Uterus (tissue), 2 donors: ENCODE results near the gene WDTC1.

Experiments used
- POLR2A ChIP-seq, 2 donors: fragments of 450-650 bp; IDR thresholded peaks; one replicate each; pipeline ENCODE4 v1.6.1; 2016; ENCODE audit warnings: antibody characterized with exemption in 2 of 2, mild to moderate bottlenecking in 1 of 2, moderate library complexity in 1 of 2
- TF ChIP-seq, protein P1 (sequence below), 4 experiments: fragments of 200-600 bp in 2 of 4; fragments of 450-650 bp in 2 of 4; sonication (generic) in 2 of 4; IDR thresholded peaks; one replicate each; pipeline ENCODE4 v1.5.1; 2016 to 2019; ENCODE audit warnings: antibody characterized with exemption in 4 of 4, mild to moderate bottlenecking in 2 of 4, moderate library complexity in 1 of 4

DNA sequence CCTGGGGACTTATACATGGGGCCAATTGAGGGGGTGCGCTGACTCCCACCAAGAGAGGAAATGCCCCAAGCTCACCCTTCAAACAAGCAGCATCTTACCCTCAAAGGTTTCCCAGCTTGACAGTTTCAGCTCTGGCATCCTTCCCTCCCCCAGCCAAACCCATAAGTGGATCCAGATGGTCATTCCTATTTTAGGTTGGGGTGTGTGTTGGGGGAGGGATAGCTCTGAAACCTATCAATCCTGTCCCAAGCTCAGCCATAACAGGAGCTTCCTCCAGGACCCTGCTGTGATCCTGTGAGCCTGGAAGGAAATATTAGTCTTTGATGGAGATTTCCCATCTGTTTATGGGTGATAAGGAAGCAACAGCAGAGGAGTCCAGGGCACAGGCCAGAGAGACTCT, 84.2 kb downstream of the WDTC1 start:
- TF ChIP-seq, protein P1, sequence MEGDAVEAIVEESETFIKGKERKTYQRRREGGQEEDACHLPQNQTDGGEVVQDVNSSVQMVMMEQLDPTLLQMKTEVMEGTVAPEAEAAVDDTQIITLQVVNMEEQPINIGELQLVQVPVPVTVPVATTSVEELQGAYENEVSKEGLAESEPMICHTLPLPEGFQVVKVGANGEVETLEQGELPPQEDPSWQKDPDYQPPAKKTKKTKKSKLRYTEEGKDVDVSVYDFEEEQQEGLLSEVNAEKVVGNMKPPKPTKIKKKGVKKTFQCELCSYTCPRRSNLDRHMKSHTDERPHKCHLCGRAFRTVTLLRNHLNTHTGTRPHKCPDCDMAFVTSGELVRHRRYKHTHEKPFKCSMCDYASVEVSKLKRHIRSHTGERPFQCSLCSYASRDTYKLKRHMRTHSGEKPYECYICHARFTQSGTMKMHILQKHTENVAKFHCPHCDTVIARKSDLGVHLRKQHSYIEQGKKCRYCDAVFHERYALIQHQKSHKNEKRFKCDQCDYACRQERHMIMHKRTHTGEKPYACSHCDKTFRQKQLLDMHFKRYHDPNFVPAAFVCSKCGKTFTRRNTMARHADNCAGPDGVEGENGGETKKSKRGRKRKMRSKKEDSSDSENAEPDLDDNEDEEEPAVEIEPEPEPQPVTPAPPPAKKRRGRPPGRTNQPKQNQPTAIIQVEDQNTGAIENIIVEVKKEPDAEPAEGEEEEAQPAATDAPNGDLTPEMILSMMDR (IDR thresholded peaks at IDR 0.05), result no peak
- no peak for TF ChIP-seq POLR2A (IDR thresholded peaks at IDR 0.05)
